GM20431 (cell line): Measurements from ENCODE around the gene NGRN.
"Not testable (repeated sequence)": the region's sequence is repeated elsewhere in the genome, so short reads cannot be mapped to it uniquely, and the experiment has no call there.

Experiments used
- in situ Hi-C: fragments of 300-500 bp; cut with MseI, MboI; formaldehyde crosslinking; loops from one replicate; pipeline ENCODE4 v1.15.0; 2020; ENCODE audit warnings: low sequenced_read_pairs; ENCODE audit not compliant: unreplicated experiment

The NGRN gene

GRCh38 chr15:90233387-90234095 is 31.9 kb upstream of the NGRN start, which contains the start of gene CIB1:
TSS of gene CIB1 (minus strand) at chr15:90233941. CDS start at chr15:90233885, 56 bp downstream.
- in situ Hi-C loops: no loop called here

- in situ Hi-C loops: no loop called here
These were observed 31.1 kb upstream of the NGRN start, which contains the start of gene GDPGP1 for GRCh38 chr15:90234096-90234988. TSS of gene GDPGP1 (plus strand) at chr15:90234209. CDS start at chr15:90240909, 6,700 bp downstream.

- in situ Hi-C loops: no loop called here
These were observed 26.1 kb upstream of the NGRN start for GRCh38 chr15:90239371-90239770.

GRCh38 chr15:90240856-90241255 is 24.6 kb upstream of the NGRN start:
- in situ Hi-C loops: no loop called here

GRCh38 chr15:90241343-90242192 is 23.9 kb upstream of the NGRN start:
- in situ Hi-C loops: no loop called here

- in situ Hi-C loops: no loop called here
These were observed 21.4 kb upstream of the NGRN start for GRCh38 chr15:90243943-90244639.

GRCh38 chr15:90248789-90249202 is 16.7 kb upstream of the NGRN start:
- in situ Hi-C loops: no loop called here

GRCh38 chr15:90249203-90249863 is 16.1 kb upstream of the NGRN start, which contains the start of gene TTLL13:
TSS of gene TTLL13 (plus strand) at chr15:90249556. CDS start at chr15:90250631, 1,075 bp downstream.
- in situ Hi-C loops: no loop called here

- in situ Hi-C loops: no loop called here
These were observed 7.7 kb upstream of the NGRN start for GRCh38 chr15:90257776-90258175.

- in situ Hi-C loops: no loop called here
These were observed 5.9 kb upstream of the NGRN start for GRCh38 chr15:90259524-90259923.

GRCh38 chr15:90260731-90261130 is 4.7 kb upstream of the NGRN start:
- in situ Hi-C loops: not testable (repeated sequence)

- in situ Hi-C loops: no loop called here
These were observed 3.7 kb upstream of the NGRN start for GRCh38 chr15:90261811-90262210.

GRCh38 chr15:90262426-90262825 is 3.0 kb upstream of the NGRN start:
- in situ Hi-C loops: no loop called here

- in situ Hi-C loops: no loop called here
These were observed 801 bp upstream of the NGRN start for GRCh38 chr15:90264671-90265070.

GRCh38 chr15:90266061-90266431 is 574 bp downstream of the NGRN start:
- in situ Hi-C loops: no loop called here

- in situ Hi-C loops: no loop called here
These were observed 1.0 kb downstream of the NGRN start for GRCh38 chr15:90266485-90266884.

GRCh38 chr15:90268415-90268814 is 2.9 kb downstream of the NGRN start:
- in situ Hi-C loops: no loop called here

- in situ Hi-C loops: no loop called here
These were observed 5.2 kb downstream of the NGRN start for GRCh38 chr15:90270502-90271150.
